ENCODE measurements around the gene USP24. TPM values are rescaled to one million over a fixed set of nuclear protein-coding genes. Genes with fewer than 3 reads are reported as not detected.

Gene USP24
- total RNA-seq, 1 donor from 2014 or later = 58.1 TPM

- no peak for DNase-seq (ENCODE audit: low spot score in 2 of 2, unreplicated experiment in 2 of 2)
- H3K27me3 Mint-ChIP-seq (ENCODE audit: low read depth) = peaks cover 36% of the 10 kb centered on the region
- H3K4me3 Mint-ChIP-seq = no peak overlapping the region
- no peaks in the 10 kb centered on the region for H3K9me3 Mint-ChIP-seq
- no peak for TF ChIP-seq CTCF (IDR thresholded peaks at IDR 0.05; ENCODE audit: unreplicated experiment)
- H3K27ac Mint-ChIP-seq = no peak overlapping the region
- no peaks in the 10 kb centered on the region for H3K36me3 Mint-ChIP-seq
- peaks cover 13% of the 10 kb centered on the region for H3K4me1 Mint-ChIP-seq
Measured at GRCh38 chr1:55044617-55045397, 170.4 kb downstream of the USP24 start.

DNA sequence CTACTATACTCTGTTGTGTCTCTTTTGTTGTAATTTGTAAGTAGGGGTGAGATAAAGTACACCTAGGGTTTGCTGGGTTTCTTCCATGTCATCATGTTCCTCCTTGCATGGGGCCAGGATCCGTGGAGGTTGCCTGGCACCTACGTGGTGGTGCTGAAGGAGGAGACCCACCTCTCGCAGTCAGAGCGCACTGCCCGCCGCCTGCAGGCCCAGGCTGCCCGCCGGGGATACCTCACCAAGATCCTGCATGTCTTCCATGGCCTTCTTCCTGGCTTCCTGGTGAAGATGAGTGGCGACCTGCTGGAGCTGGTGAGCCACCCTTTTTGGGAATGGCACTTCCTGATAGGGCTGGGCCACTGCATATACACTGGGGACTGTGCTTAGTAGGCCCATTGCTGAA lies 171.4 kb downstream of the USP24 start:
- no peaks in the 10 kb centered on the region for H3K36me3 Mint-ChIP-seq
- peaks cover 17% of the 10 kb centered on the region for H3K4me1 Mint-ChIP-seq
- no peak overlapping the region for H3K27ac Mint-ChIP-seq
- DNase-seq (ENCODE audit: low spot score in 2 of 2, unreplicated experiment in 2 of 2) = no peak
- no peaks in the 10 kb centered on the region for H3K9me3 Mint-ChIP-seq
- peaks cover 47% of the 10 kb centered on the region for H3K27me3 Mint-ChIP-seq (ENCODE audit: low read depth)
- TF ChIP-seq CTCF (IDR thresholded peaks at IDR 0.05; ENCODE audit: unreplicated experiment) = no peak
- no peak overlapping the region for H3K4me3 Mint-ChIP-seq

GRCh38 chr1:55043011-55043410 lies 172.2 kb downstream of the USP24 start:
- Mint-ChIP-seq H3K4me1 (peaks cover 17% of the 10 kb centered on the region), H3K27ac (no peak overlapping the region), H3K4me3 (no peak overlapping the region), H3K36me3 (no peaks in the 10 kb centered on the region), H3K27me3 (ENCODE audit: low read depth) (peaks cover 54% of the 10 kb centered on the region), H3K9me3 (no peaks in the 10 kb centered on the region)
- TF ChIP-seq CTCF (IDR thresholded peaks at IDR 0.05; ENCODE audit: unreplicated experiment) = no peak
- DNase-seq (ENCODE audit: low spot score in 2 of 2, unreplicated experiment in 2 of 2) = no peak

DNA sequence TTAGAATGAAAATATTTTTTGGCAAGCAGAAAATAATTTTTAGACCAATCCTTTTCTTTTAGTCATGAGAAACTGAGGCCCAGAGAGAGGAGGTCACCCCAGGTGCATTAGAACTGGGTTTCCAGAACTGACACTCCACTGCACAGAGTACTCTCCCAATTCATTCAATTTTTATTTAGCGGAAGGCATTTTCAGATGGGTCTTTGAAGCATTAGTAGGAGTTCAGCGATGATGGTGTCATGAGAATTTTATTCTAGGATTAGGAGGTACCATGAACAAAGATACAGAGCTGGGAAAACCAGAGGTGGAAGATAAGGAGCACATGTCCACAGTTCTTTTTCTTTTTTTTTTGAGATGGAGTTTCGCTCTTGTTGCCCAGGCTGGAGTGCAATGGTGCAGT lies 173.6 kb downstream of the USP24 start:
- Mint-ChIP-seq H3K27ac (no peak overlapping the region), H3K9me3 (no peaks in the 10 kb centered on the region), H3K4me3 (no peak overlapping the region), H3K36me3 (no peaks in the 10 kb centered on the region), H3K27me3 (ENCODE audit: low read depth) (peaks cover 68% of the 10 kb centered on the region), H3K4me1 (peaks cover 17% of the 10 kb centered on the region)
- no peak for TF ChIP-seq CTCF (IDR thresholded peaks at IDR 0.05; ENCODE audit: unreplicated experiment)
- DNase-seq (ENCODE audit: low spot score in 2 of 2, unreplicated experiment in 2 of 2) = no peak

- DNase-seq (ENCODE audit: low spot score in 2 of 2, unreplicated experiment in 2 of 2) = no peak
- Mint-ChIP-seq H3K9me3 (no peaks in the 10 kb centered on the region), H3K36me3 (no peaks in the 10 kb centered on the region), H3K27me3 (ENCODE audit: low read depth) (peaks cover 73% of the 10 kb centered on the region), H3K4me1 (peaks cover 17% of the 10 kb centered on the region), H3K27ac (no peak overlapping the region), H3K4me3 (peak overlapping the region; percentile 71)
- no peak for TF ChIP-seq CTCF (IDR thresholded peaks at IDR 0.05; ENCODE audit: unreplicated experiment)
Measured at GRCh38 chr1:55040933-55041494, 174.2 kb downstream of the USP24 start.

Measured in mesothelial cell of epicardium (in vitro differentiated cells).